MM.1S (cell line): ENCODE results near the gene STAG1.
"Not testable (repeated sequence)": the region's sequence is repeated elsewhere in the genome, so short reads cannot be mapped to it uniquely, and the experiment has no call there.

ENCODE experiments used
- EZH2 ChIP-seq: fragments of 300-600 bp; sonication (generic); optimal IDR thresholded peaks from 2 replicates; pipeline ENCODE3; 2017; ENCODE audit warnings: low read depth, mild to moderate bottlenecking, antibody characterized with exemption, low read length, mixed read lengths
- TF ChIP-seq, protein P1 (sequence below): fragments of 300-600 bp; sonication (generic); IDR thresholded peaks from 2 replicates; pipeline ENCODE4 v1.5.1; 2016; ENCODE audit warnings: antibody characterized with exemption, low read length, mixed read lengths

DNA sequence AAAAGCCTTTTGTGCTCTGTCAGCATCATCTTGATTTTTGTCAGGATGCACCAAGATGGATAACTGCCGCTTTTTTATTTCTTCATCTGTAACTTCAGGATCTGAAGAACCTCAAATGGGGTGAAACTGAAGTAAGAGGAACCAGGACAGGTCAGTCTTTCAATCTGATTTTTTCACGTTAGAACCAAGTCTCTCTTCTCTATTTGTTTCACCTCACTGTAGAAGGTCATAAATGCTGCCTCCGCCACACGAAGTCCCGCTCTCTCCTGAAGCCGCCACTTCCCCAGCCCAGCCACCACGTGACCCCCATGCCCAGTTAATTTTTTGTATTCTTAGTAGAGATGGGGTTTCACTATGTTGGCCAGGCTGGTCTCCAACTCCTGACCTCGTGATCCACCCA is 15.2 kb downstream of the STAG1 start:
- TF ChIP-seq, protein P1, sequence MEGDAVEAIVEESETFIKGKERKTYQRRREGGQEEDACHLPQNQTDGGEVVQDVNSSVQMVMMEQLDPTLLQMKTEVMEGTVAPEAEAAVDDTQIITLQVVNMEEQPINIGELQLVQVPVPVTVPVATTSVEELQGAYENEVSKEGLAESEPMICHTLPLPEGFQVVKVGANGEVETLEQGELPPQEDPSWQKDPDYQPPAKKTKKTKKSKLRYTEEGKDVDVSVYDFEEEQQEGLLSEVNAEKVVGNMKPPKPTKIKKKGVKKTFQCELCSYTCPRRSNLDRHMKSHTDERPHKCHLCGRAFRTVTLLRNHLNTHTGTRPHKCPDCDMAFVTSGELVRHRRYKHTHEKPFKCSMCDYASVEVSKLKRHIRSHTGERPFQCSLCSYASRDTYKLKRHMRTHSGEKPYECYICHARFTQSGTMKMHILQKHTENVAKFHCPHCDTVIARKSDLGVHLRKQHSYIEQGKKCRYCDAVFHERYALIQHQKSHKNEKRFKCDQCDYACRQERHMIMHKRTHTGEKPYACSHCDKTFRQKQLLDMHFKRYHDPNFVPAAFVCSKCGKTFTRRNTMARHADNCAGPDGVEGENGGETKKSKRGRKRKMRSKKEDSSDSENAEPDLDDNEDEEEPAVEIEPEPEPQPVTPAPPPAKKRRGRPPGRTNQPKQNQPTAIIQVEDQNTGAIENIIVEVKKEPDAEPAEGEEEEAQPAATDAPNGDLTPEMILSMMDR = not testable (repeated sequence)
- not testable (repeated sequence) for TF ChIP-seq EZH2
